GM21619 (cell line): ENCODE results near the gene METTL15.
"Not testable (repeated sequence)": the region's sequence is repeated elsewhere in the genome, so short reads cannot be mapped to it uniquely, and the experiment has no call there.

Experiments used
- ATAC-seq: cut with Tn5 transposase; IDR thresholded peaks from one replicate; pipeline ENCODE4 v1.9.1; 2021; ENCODE audit not compliant: unreplicated experiment

The METTL15 gene

GRCh38 chr11:28284196-28284595 lies 176.0 kb downstream of the METTL15 start:
- no peak for ATAC-seq

GRCh38 chr11:28289444-28289843 lies 181.3 kb downstream of the METTL15 start:
- ATAC-seq = no peak

- not testable (repeated sequence) for ATAC-seq
Measured at GRCh38 chr11:28290995-28291394, 182.8 kb downstream of the METTL15 start.

- peak; percentile 98 for ATAC-seq
Measured at GRCh38 chr11:28296426-28296825, 188.2 kb downstream of the METTL15 start.

- ATAC-seq = no peak
Measured at GRCh38 chr11:28298209-28298608, 190.0 kb downstream of the METTL15 start.

DNA sequence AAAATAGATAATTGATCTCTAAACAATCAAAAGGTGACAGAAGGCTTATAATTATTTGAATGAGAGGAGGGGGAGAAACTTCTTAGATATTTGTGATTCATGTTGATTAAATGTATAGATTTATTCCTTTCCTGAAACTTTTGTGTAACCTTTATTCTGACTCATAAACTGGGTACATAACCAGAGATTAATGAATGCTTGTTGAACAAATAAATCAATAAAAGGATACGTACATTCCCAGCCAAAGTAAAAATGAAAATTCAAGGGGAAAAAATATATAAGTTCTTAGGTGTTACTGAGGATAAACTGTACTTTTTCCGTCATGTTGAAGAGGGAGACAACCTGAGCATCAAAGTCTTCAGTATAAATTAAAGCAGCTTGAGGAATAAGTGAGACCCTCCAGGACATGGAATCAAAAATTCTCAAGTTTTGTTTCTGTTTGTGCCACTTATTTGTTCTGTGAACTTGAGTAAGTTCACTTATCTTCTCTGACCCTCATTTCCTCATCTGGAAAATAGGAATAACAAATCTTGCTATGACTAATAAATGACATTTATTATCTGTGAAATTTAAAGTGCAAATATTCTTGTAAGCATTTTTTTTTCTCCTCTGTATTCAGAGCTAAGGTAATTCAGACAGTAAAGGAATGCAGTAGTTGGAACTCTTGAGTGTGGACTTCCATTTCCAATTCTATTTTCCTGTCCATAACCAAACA lies 195.4 kb downstream of the METTL15 start:
- no peak for ATAC-seq

DNA sequence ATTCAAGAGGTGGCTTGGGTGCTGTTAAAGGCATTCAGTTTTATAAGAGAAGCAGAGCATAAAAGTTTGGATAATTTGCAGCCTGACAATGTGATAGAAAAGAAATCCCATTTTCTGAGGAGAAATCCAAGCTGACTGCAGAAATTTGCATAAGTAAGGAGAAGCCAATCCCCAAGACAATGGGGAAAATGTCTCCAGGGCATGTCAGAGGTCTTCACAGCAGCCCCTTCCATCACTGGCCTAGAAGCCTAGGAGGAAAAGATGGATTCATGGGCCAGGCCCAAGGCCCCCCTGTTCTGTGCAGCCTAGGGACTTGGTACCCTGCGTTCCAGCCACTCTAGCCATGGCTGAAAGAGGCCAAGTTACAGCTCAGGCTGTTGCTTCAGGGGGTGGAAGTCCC lies 207.3 kb downstream of the METTL15 start:
- no peak for ATAC-seq

DNA sequence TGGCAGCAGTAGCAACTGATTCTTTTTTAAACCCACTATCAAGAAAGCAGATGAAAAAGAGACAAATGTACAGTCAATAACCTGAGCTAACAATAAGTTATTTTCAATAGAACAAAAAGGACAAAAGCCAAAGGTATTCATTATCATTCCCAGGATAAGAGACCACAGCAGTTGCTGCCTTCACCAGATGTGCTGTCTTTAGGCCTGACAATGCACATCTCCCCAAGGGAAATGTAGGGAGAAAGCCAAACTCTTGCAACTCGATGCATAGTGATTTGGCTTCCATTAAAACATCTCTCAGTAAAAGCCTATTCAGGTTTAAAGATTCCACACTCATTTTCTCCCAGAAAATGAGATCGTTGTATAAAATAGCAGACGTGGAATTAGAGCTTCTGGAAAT lies 210.7 kb downstream of the METTL15 start:
- ATAC-seq = no peak

GRCh38 chr11:28323621-28324020 lies 215.4 kb downstream of the METTL15 start:
- no peak for ATAC-seq

DNA sequence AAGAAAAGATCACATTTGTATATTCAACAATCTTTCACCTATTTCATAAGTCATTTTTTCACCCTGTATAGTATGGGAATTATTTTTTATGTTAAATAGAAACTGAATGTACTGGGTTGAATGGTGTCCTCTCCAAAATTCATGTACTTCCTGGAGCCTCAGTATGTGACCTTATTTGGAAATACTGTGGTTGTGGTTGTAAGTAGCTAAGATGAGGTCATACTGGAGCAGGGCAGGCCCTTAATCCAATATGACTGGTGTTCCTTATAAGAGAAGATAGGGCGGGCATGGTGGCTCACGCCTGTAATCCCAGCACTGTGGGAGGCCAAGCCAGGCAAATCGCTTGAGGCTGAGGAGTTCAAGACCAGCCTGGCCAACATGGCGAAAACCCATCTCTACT lies 224.2 kb downstream of the METTL15 start:
- ATAC-seq = not testable (repeated sequence)

DNA sequence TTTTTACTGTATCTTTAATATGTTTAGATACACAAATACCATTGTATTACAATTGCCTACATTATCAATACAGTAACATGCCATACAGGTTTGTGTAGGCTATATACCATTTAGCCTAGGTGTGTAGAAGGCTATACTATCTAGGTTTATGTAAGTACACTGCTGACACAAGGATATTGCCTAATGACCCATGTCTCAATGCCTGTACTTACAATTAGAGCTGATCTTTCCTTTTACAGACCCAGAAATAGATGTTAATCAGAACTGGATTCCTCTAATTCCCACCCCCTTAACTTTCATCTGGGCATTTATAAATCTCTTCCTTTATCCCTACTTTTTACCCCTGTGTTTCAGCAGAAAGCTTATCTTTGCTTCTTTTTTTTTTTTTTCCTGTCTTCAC lies 229.5 kb downstream of the METTL15 start:
- ATAC-seq = no peak

GRCh38 chr11:28338371-28338770 lies 230.2 kb downstream of the METTL15 start:
- ATAC-seq = no peak

GRCh38 chr11:28339488-28339887 lies 231.3 kb downstream of the METTL15 start:
- no peak for ATAC-seq

GRCh38 chr11:28342716-28343115 lies 234.5 kb downstream of the METTL15 start:
- ATAC-seq = no peak

DNA sequence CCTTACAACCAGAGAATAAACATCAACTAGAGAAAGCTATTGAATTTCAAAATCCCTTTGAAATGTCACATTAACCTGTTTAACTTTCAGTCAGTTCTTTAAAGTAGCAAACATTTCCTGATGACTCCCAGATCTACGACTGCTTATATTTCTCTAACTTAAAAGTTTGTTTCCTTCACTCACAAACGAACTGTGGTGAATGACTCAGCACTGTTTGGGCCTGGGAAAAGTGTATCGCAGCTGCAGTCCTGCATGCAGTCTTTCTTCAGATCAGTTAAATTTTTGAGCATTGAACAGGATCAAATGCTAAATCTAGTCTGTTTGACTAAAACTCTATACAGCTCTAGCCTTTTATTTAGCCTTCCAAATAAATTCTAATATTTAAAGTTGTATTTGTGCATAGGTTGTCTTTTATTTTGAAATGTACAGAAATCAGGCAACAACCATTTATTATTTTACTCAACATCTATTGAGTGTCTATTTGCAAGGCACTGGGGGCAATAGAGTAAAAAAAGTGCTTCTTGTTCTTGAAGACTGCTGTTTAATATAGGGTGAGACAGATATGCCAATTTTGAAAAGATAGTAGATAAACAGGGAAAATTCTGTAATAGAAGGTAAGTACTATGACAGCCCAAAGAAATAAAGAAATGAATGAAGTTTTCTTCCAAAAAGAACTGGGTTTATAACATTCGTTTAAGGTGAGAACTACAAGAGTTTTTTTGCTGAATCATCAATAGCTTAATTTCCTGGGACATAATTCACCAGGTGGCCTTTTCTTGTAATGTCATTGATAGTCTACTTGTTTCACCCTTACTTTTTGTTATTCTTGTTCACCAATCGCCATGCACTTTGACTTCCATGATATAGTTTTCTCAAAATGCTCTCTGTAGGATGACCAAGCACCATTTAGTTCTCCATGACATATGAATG lies 235.4 kb downstream of the METTL15 start:
- ATAC-seq = no peak

- ATAC-seq = no peak
Measured at GRCh38 chr11:28346209-28346608, 238.0 kb downstream of the METTL15 start.

DNA sequence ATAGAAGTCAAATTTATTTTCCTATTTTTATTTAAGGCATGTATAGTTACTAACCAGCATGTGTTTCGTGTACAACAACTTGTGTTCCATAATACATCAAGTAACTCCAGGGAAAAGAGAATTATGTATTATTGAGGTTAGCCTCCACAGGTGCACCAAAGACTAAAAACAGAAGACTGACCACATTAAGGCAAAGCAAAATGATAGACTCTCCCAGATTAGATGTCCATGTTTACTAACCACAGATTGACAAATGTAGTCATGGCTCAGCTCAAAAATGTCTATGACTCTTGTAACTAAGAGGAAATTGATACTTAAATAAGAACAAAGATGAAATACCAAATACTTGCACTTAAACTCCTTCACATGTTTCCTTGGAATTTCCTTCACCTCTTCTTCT lies 238.5 kb downstream of the METTL15 start:
- no peak for ATAC-seq

DNA sequence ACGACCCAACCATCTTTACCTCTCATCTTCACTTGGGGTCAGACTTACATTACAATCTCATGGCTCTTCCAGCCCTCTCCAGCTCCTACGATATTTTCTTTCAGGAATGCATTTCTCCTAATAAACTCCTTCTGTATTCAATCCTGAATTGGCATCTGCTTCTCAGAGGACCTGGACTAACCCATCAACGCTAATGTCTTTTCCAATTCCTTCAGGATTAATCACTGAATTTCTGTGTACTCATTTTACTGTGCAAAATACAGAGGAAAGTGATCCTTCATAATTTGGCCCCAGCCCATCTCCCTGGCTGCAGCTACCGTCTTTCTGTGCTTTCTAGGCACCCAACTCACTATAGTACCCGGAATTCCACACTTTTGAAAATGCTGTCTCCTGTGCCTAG lies 239.2 kb downstream of the METTL15 start:
- no peak for ATAC-seq

GRCh38 chr11:28350216-28350615 lies 242.0 kb downstream of the METTL15 start:
- ATAC-seq = no peak

DNA sequence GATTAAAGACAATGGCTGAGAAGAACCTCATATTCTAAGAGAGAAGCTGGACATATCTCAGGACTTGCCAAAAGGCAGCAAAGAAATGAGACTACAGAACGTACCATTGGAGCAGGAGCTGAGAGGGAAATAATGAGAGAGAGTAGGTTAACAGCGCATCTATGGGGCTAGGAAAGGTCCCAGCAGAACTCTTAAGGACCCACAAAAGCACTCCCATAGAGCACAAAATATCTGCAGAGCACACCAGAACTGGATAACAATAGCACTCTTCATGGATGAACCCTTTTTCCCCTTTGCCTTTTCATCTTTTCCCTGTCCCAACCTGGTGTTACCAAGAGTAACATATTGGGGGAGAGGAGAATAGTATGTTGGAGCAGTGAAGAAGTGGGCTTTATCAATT lies 245.8 kb downstream of the METTL15 start:
- no peak for ATAC-seq

DNA sequence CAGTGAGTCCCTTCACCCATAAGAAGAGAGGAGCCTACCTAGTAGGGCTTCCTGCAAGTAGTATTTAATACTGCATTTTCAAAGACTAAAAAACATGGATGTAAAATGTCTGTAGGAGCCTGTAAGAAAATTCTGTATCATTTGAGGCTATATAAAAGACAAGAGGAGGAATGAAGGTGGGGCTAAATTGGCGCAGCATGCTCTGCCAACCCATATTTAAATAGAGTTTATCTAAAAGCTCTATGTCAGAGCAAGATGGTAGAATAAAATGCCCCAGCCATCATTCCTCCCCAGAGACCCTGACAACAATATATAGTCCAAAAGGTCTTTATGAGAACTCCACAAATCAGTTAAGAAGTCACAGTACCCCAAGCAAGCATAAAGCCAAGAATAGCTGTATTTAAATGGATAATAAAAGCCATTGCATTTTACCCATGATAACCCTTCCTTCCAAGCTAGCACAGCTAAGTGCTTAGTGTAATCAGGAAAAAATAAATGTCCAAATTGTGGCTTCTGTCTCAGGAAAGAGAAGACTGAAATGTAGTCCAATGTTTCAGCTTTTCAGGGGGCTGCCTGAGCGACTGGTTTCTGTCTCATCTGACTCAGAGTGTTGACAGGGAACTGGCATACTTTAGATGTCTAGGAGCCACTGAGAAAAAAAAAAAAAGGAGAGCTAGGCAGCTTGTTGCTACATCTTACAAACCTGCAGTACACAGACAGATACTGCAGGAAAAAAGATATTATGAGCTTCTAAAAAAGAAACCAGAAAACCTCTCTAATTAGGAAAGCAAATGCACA lies 258.6 kb downstream of the METTL15 start:
- no peak for ATAC-seq
